PC-3 (cell line): ENCODE results near the gene B4GALT1. TPM values are rescaled to one million over a fixed set of nuclear protein-coding genes. Genes with fewer than 3 reads are reported as not detected.

Experiments
- ATAC-seq: fragments of 200-7000 bp; cut with Tn5 transposase; 2 replicates; pipeline ENCODE4 v1.9.1; 2020; ENCODE audit warnings: mild to moderate bottlenecking, moderate library complexity
- BruUV-seq: library from RNA; stranded (reverse); fragments of 400-500 nt; replicated peaks from 2 replicates; lab custom pipeline; 2021; lab: Mats Ljungman, UMichigan
- CTCF ChIA-PET: fragments of 300-600 bp; sonication (Branson Sonifier 250); formaldehyde crosslinking; loops from one replicate; lab custom pipeline; 2022; ENCODE audit warnings: antibody characterized with exemption; lab: Charles Lee
- POLR2A ChIA-PET: fragments of 300-600 bp; sonication (Branson Sonifier 250); formaldehyde crosslinking; loops from one replicate; lab custom pipeline; 2022; ENCODE audit warnings: antibody characterized with exemption; ENCODE audit not compliant: unreplicated experiment; lab: Charles Lee
- DNase-seq: peaks from one replicate; pipeline ENCODE4 v3.0.0-alpha.2; 2015
- H2AFZ ChIP-seq: fragments of 300-600 bp; sonication (generic); 2 replicates; pipeline ENCODE4 v1.6.0; 2016; ENCODE audit warnings: antibody characterized with exemption, low read length
- H3F3A ChIP-seq: fragments of 300-600 bp; sonication (generic); one replicate; pipeline ENCODE4 v1.6.0; 2017; ENCODE audit warnings: antibody characterized with exemption, low read length, control low read depth, mild to moderate bottlenecking; ENCODE audit not compliant: unreplicated experiment
- H3K27ac ChIP-seq: fragments of 300-600 bp; sonication (generic); 2 replicates; pipeline ENCODE4 v1.5.1; 2016; ENCODE audit warnings: mild to moderate bottlenecking, low read length
- H3K27me3 ChIP-seq: fragments of 300-600 bp; sonication (generic); 2 replicates; pipeline ENCODE4 v1.6.1; 2016; ENCODE audit warnings: low read length, mixed read lengths
- H3K36me3 ChIP-seq: fragments of 300-600 bp; sonication (generic); 2 replicates; pipeline ENCODE4 v1.6.1; 2016; ENCODE audit warnings: low read depth, mixed run types, low read length, mixed read lengths
- H3K4me1 ChIP-seq: fragments of 300-600 bp; sonication (generic); 2 replicates; pipeline ENCODE4 v1.5.1; 2016; ENCODE audit warnings: low read length; ENCODE audit not compliant: insufficient read depth
- H3K4me2 ChIP-seq: fragments of 300-600 bp; sonication (generic); 2 replicates; pipeline ENCODE4 v1.6.0; 2016; ENCODE audit warnings: low read length
- H3K4me3 ChIP-seq: fragments of 300-600 bp; sonication (generic); 2 replicates; pipeline ENCODE4 v1.5.1; 2016; ENCODE audit warnings: mild to moderate bottlenecking, low read length, mixed read lengths
- H3K79me2 ChIP-seq: fragments of 300-600 bp; sonication (generic); 2 replicates; pipeline ENCODE4 v1.6.1; 2017; ENCODE audit warnings: low read length, mixed read lengths
- H3K9ac ChIP-seq: fragments of 300-600 bp; sonication (generic); 2 replicates; pipeline ENCODE4 v1.6.0; 2016; ENCODE audit warnings: mild to moderate bottlenecking, low read length
- H3K9me2 ChIP-seq: fragments of 300-600 bp; sonication (generic); replicated peaks from 2 replicates; pipeline ENCODE4 v1.6.1; 2016; ENCODE audit warnings: mixed run types, low read length, mixed read lengths
- H3K9me3 ChIP-seq: fragments of 300-600 bp; sonication (generic); 2 replicates; pipeline ENCODE4 v1.6.1; 2016; ENCODE audit warnings: low read length, mixed read lengths
- H4K20me1 ChIP-seq: fragments of 300-600 bp; sonication (generic); 2 replicates; pipeline ENCODE4 v1.6.1; 2016; ENCODE audit warnings: low read length, mixed read lengths
- CTCF ChIP-seq: fragments of 300-600 bp; sonication (generic); conservative IDR thresholded peaks from 2 replicates; pipeline ENCODE4 v1.5.1; 2017; ENCODE audit warnings: antibody characterized with exemption, low read depth, mild to moderate bottlenecking, low read length
- EZH2 ChIP-seq: fragments of 300-600 bp; sonication (generic); IDR thresholded peaks from one replicate; pipeline ENCODE4 v1.6.1; 2017; ENCODE audit warnings: antibody characterized with exemption, mild to moderate bottlenecking, low read length; ENCODE audit not compliant: unreplicated experiment
- EZH2phosphoT487 ChIP-seq: fragments of 300-600 bp; sonication (generic); IDR thresholded peaks from 2 replicates; pipeline ENCODE4 v1.6.1; 2018; ENCODE audit warnings: mild to moderate bottlenecking, antibody characterized with exemption, low read length, borderline replicate concordance
- intact Hi-C: fragments of 100-400 bp; cut with micrococcal nuclease; formaldehyde crosslinking; loops from 2 replicates; pipeline ENCODE4 v1.9.0; 2023
- total RNA-seq: library from RNA; depleted of rRNA; stranded (reverse); fragments of >200 nt; gene quantifications from 2 replicates; pipeline ENCODE4 v1.2.3, GENCODE V29; 2014

B4GALT1 gene
- total RNA-seq, 1 experiment from 2014 or later, result 14.8 TPM

- Histone ChIP-seq H3K36me3 (no peaks in the 10 kb centered on the region), H4K20me1 (no peaks in the 10 kb centered on the region), H3K4me3 (no peak overlapping the region), H3K27ac (no peak overlapping the region), H3K9me3 (no peaks in the 10 kb centered on the region), H2AFZ (no peak overlapping the region), H3F3A (no peaks in the 10 kb centered on the region), H3K27me3 (no peaks in the 10 kb centered on the region), H3K4me1 (peaks cover 3% of the 10 kb centered on the region; the same call in 1 of the 2 replicates), H3K9me2 (no peaks in the 10 kb centered on the region), H3K4me2 (no peak overlapping the region), H3K79me2 (no peaks in the 10 kb centered on the region), H3K9ac (no peak overlapping the region)
- CTCF ChIA-PET, result no interaction called here
- DNase-seq (no peak), ATAC-seq (no peak)
- intact Hi-C loops, result no loop called here
- BruUV-seq, result no TSS peak
- TF ChIP-seq CTCF (no peak), EZH2phosphoT487 (no peak), EZH2 (no peak)
- POLR2A ChIA-PET, result no interaction called here
These were observed 23.0 kb upstream of the B4GALT1 start for GRCh38 chr9:33190021-33190705.

- TF ChIP-seq CTCF, result no peak
- no peak for TF ChIP-seq EZH2phosphoT487
- TF ChIP-seq EZH2, result no peak
- Histone ChIP-seq H3K79me2 (no peaks in the 10 kb centered on the region), H3K9me2 (no peaks in the 10 kb centered on the region), H3F3A (no peaks in the 10 kb centered on the region), H3K4me1 (peaks cover 3% of the 10 kb centered on the region; the same call in 1 of the 2 replicates), H3K4me2 (no peak overlapping the region), H2AFZ (no peak overlapping the region), H3K27ac (no peak overlapping the region), H3K9me3 (no peaks in the 10 kb centered on the region), H4K20me1 (no peaks in the 10 kb centered on the region), H3K27me3 (no peaks in the 10 kb centered on the region), H3K4me3 (no peak overlapping the region), H3K36me3 (no peaks in the 10 kb centered on the region), H3K9ac (no peak overlapping the region)
- ChIA-PET CTCF (no interaction called here), POLR2A (no interaction called here)
- BruUV-seq, result no TSS peak
- no peak for DNase-seq
- intact Hi-C loops, result no loop called here
- ATAC-seq, result no peak
These were observed 22.2 kb upstream of the B4GALT1 start for GRCh38 chr9:33189331-33189791.

GRCh38 chr9:33188711-33189110 is 21.6 kb upstream of the B4GALT1 start:
- DNase-seq (no peak), ATAC-seq (no peak)
- H3K9ac ChIP-seq, result no peak overlapping the region
- ChIA-PET POLR2A (no interaction called here), CTCF (no interaction called here)
- no peak overlapping the region for H3K27ac ChIP-seq
- H4K20me1 ChIP-seq, result no peaks in the 10 kb centered on the region
- TF ChIP-seq EZH2phosphoT487 (no peak), CTCF (no peak), EZH2 (no peak)
- no peak overlapping the region for H2AFZ ChIP-seq
- no peaks in the 10 kb centered on the region for H3K79me2 ChIP-seq
- no peaks in the 10 kb centered on the region for H3K9me3 ChIP-seq
- H3K4me1 ChIP-seq, result peaks cover 1% of the 10 kb centered on the region; the same call in 1 of the 2 replicates
- no TSS peak for BruUV-seq
- no peak overlapping the region for H3K4me2 ChIP-seq
- no peak overlapping the region for H3K4me3 ChIP-seq
- no peaks in the 10 kb centered on the region for H3K36me3 ChIP-seq
- no peaks in the 10 kb centered on the region for H3K9me2 ChIP-seq
- no peaks in the 10 kb centered on the region for H3K27me3 ChIP-seq
- intact Hi-C loops, result no loop called here
- H3F3A ChIP-seq, result no peaks in the 10 kb centered on the region
